HepG2 (cell line): ENCODE measurements around the gene ZNF620. TPM values are rescaled to one million over a fixed set of nuclear protein-coding genes. Genes with fewer than 3 reads are reported as not detected.

ENCODE experiments used
- AHR ChIP-seq: IDR thresholded peaks from 2 replicates; pipeline ENCODE4 v1.6.1; 2018; ENCODE audit warnings: missing genetic modification reagents, missing compliant biosample characterization
- FOXJ3 ChIP-seq: sonication (generic); formaldehyde crosslinking; IDR thresholded peaks from 2 replicates; pipeline ENCODE4 v1.4.0; 2020; ENCODE audit warnings: missing genetic modification reagents, mild to moderate bottlenecking, borderline replicate concordance
- HDAC2 ChIP-seq: sonication (generic); formaldehyde crosslinking; IDR thresholded peaks from 2 replicates; pipeline ENCODE4 v1.4.0; 2020; ENCODE audit warnings: missing genetic modification reagents
- IKZF1 ChIP-seq: fragments of 450-650 bp; IDR thresholded peaks from 2 replicates; pipeline ENCODE4 v1.7.1; 2016
- IKZF4 ChIP-seq: sonication (generic); formaldehyde crosslinking; IDR thresholded peaks from 2 replicates; pipeline ENCODE4 v1.5.1; 2020; ENCODE audit warnings: borderline replicate concordance, mild to moderate bottlenecking, low read depth, missing genetic modification reagents; ENCODE audit errors: not compliant biosample characterization
- MAFK ChIP-seq, 2 experiments: IDR thresholded peaks in 1 of 2; conservative IDR thresholded peaks in 1 of 2; 2 replicates each; pipeline ENCODE4 v1.6.1; 2011; ENCODE audit warnings: improper control_type of control experiment in 2 of 2, low read length in 2 of 2
- MATR3 ChIP-seq: sonication (generic); formaldehyde crosslinking; IDR thresholded peaks from 2 replicates; pipeline ENCODE4 v1.4.0; 2020; ENCODE audit warnings: missing genetic modification reagents
- MED1 ChIP-seq: sonication (generic); formaldehyde crosslinking; IDR thresholded peaks from 2 replicates; pipeline ENCODE4 v1.4.0; 2020; ENCODE audit warnings: missing genetic modification reagents
- NR2F1 ChIP-seq, 2 experiments: fragments of 450-650 bp in 1 of 2; formaldehyde crosslinking in 1 of 2; IDR thresholded peaks; 2 replicates each; pipeline versions ENCODE4 v1.5.0 to v1.6.1; 2016 to 2020; ENCODE audit warnings: mild to moderate bottlenecking in 1 of 2, missing compliant biosample characterization in 1 of 2, missing genetic modification reagents in 1 of 2, moderate library complexity in 1 of 2
- RBM39 ChIP-seq: fragments of 200-400 bp; formaldehyde crosslinking; IDR thresholded peaks from one replicate; pipeline ENCODE4 v1.6.1; 2018; ENCODE audit warnings: antibody characterized with exemption, mild to moderate bottlenecking, low read depth, low read length; ENCODE audit not compliant: poor library complexity, severe bottlenecking
- RCOR2 ChIP-seq: IDR thresholded peaks from 2 replicates; pipeline ENCODE4 v1.6.1; 2016; ENCODE audit warnings: missing biosample characterization, missing genetic modification reagents
- REL ChIP-seq: sonication (generic); formaldehyde crosslinking; conservative IDR thresholded peaks from 2 replicates; pipeline ENCODE4 v1.8.0; 2022; ENCODE audit warnings: mild to moderate bottlenecking, missing genetic modification reagents, moderate library complexity
- SMAD3 ChIP-seq: sonication (generic); formaldehyde crosslinking; IDR thresholded peaks from 2 replicates; pipeline ENCODE4 v1.4.0; 2020; ENCODE audit warnings: missing genetic modification reagents
- TBL1XR1 ChIP-seq: fragments of 150-350 bp; IDR thresholded peaks from 2 replicates; pipeline ENCODE4 v1.6.1; 2014; ENCODE audit warnings: borderline replicate concordance, low read length; ENCODE audit not compliant: partially characterized antibody
- TBP ChIP-seq: sonication (generic); formaldehyde crosslinking; IDR thresholded peaks from 2 replicates; pipeline ENCODE4 v1.5.0; 2020; ENCODE audit warnings: missing genetic modification reagents
- U2AF2 ChIP-seq: fragments of 200-400 bp; formaldehyde crosslinking; IDR thresholded peaks from 2 replicates; pipeline ENCODE4 v1.6.1; 2017; ENCODE audit warnings: low read depth, mild to moderate bottlenecking, low read length
- ZBTB20 ChIP-seq: sonication (generic); formaldehyde crosslinking; IDR thresholded peaks from 2 replicates; pipeline ENCODE4 v1.8.1; 2023; ENCODE audit warnings: missing genetic modification reagents, low read depth, mild to moderate bottlenecking, borderline replicate concordance
- ZFP37 ChIP-seq: sonication (generic); formaldehyde crosslinking; IDR thresholded peaks from 2 replicates; pipeline ENCODE4 v1.4.0; 2020; ENCODE audit warnings: missing genetic modification reagents, borderline replicate concordance
- ZNF205 ChIP-seq: IDR thresholded peaks from 2 replicates; pipeline ENCODE4 v1.6.1; 2018; ENCODE audit warnings: missing biosample characterization, missing genetic modification reagents
- ZNF441 ChIP-seq: sonication (generic); formaldehyde crosslinking; IDR thresholded peaks from 2 replicates; pipeline ENCODE4 v1.7.0; 2021; ENCODE audit warnings: missing genetic modification reagents, borderline replicate concordance
- ZNF512B ChIP-seq: sonication (generic); formaldehyde crosslinking; IDR thresholded peaks from 2 replicates; pipeline ENCODE4 v1.5.1; 2020; ENCODE audit warnings: missing genetic modification reagents, mild to moderate bottlenecking, borderline replicate concordance
- ZNF619 ChIP-seq: sonication (generic); formaldehyde crosslinking; IDR thresholded peaks from 2 replicates; pipeline ENCODE4 v1.4.0; 2020; ENCODE audit warnings: mild to moderate bottlenecking, missing genetic modification reagents
- polyA plus RNA-seq, 8 experiments: library from polyadenylated mRNA; depleted of rRNA in 3 of 8; stranded (reverse) in 7 of 8; unstranded in 1 of 8; fragments of >200 nt; fragmentation: Illumina TruSeq in 4 of 8; extraction: Trizol in 4 of 8; gene quantifications; 2 replicates each; pipeline versions ENCODE4 v1.2.1 to v1.2.3, GENCODE V29; 2011 to 2016; ENCODE audit warnings: low read depth in 4 of 8, missing spikeins in 1 of 8, mixed read lengths in 1 of 8; ENCODE audit not compliant: insufficient read depth in 1 of 8
- total RNA-seq, 5 experiments: library from RNA; depleted of rRNA; stranded (reverse); fragments of >200 nt; fragmentation: Illumina TruSeq; extraction: Trizol; gene quantifications; 2 replicates each; pipeline ENCODE4 v1.2.3, GENCODE V29; 2016; ENCODE audit warnings: low read depth in 1 of 5
- TF ChIP-seq, protein P1 (sequence below): IDR thresholded peaks from 2 replicates; pipeline ENCODE4 v1.6.1; 2016; ENCODE audit warnings: low read depth, control low read depth
- TF ChIP-seq, protein P2 (sequence below): sonication (generic); formaldehyde crosslinking; IDR thresholded peaks from 2 replicates; pipeline ENCODE4 v1.4.0; 2020; ENCODE audit warnings: missing genetic modification reagents, low read depth, mild to moderate bottlenecking, borderline replicate concordance

Gene ZNF620
- total and polyA plus RNA-seq, 2 of the 13 experiments (the other 11 are each of a cell fraction or from before 2014, with no cell fraction given) = 2.3 to 12.2 TPM

DNA sequence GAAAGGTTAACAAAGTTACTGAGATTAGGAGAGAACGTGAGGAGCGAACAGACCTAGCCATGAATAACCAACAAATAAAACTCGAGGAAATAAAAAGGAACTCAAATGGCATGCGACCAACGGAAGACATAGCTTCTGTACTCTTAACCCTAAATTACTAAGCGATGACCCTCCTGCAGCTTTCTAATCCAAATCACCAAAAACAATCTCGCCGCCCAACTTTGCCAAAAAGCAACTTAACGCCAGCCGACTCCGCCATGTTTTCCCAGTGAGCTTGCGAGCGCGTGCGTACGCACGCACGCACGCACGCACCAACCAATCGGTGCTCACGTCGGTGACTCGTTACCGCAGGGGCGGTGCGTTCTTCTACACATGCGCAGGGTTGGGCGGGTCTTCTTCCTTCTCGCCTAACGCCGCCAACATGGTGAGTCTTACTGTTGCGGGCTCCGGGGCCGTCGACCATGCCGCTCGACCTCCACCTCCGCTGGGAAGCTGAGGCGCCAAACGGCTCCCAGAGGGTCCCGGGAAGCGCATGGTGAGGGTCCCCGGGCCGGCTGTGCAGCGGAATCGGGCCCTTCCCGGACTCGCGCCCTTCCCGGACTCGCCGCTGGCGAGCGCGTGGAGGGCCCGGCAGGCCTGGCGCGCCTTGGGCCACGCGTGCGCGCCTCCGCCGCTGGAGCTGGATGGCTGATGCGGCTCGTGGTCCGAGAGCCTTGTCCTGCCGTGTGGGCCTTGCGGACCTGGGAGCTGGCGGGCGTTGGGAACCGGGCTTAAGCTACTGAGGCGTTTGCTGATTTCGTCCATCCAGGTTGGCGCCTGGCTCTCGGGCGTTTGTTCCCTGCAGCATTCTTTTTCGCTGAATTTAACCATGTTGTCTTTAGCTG is 48.7 kb upstream of the ZNF620 start, which contains the start of gene RPL14 (continued):
- peak; percentile 90; the same call in 1 of the 2 replicates for TF ChIP-seq ZNF619
- peak; percentile 33; the same call in 1 of the 2 replicates for TF ChIP-seq ZNF205 (CRISPR knock-in tag)
- no peak for TF ChIP-seq U2AF2
- no peak for TF ChIP-seq MAFK (conservative IDR thresholded peaks at IDR 0.05 in 1 of 2, IDR thresholded peaks at IDR 0.05 in 1 of 2; ENCODE audit: low read length in 2 of 2)
- TF ChIP-seq FOXJ3 (CRISPR knock-in tag) = peak; percentile 36; the same call in 1 of the 2 replicates
- peak; percentile 8 for TF ChIP-seq IKZF4 (CRISPR knock-in tag)
- TF ChIP-seq, protein P1, sequence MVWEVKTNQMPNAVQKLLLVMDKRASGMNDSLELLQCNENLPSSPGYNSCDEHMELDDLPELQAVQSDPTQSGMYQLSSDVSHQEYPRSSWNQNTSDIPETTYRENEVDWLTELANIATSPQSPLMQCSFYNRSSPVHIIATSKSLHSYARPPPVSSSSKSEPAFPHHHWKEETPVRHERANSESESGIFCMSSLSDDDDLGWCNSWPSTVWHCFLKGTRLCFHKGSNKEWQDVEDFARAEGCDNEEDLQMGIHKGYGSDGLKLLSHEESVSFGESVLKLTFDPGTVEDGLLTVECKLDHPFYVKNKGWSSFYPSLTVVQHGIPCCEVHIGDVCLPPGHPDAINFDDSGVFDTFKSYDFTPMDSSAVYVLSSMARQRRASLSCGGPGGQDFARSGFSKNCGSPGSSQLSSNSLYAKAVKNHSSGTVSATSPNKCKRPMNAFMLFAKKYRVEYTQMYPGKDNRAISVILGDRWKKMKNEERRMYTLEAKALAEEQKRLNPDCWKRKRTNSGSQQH = peak; percentile 81; the same call in 1 of the 2 replicates
- no peak for TF ChIP-seq IKZF1
- 0 out of 2 replicates have a peak, but pooled peaks have one; percentile 32 for TF ChIP-seq SMAD3 (CRISPR knock-in tag)
- peak; percentile 45; the same call in 1 of the 2 replicates for TF ChIP-seq MED1
- TF ChIP-seq TBP (CRISPR knock-in tag) = no peak
- peak; percentile 78; the same call in 1 of the 2 replicates for TF ChIP-seq AHR (CRISPR knock-in tag)
- peak; percentile 15 for TF ChIP-seq TBL1XR1
- TF ChIP-seq ZBTB20 (CRISPR knock-in tag) = 0 out of 2 replicates have a peak, but pooled peaks have one; percentile 59
- no peak for TF ChIP-seq NR2F1 (CRISPR knock-in tag; IDR thresholded peaks at IDR 0.05)
- TF ChIP-seq REL = 0 out of 2 replicates have a peak, but pooled peaks have one; percentile 25
- peak; percentile 42; the same call in 1 of the 2 replicates for TF ChIP-seq ZNF441 (CRISPR knock-in tag)
- TF ChIP-seq RCOR2 = no peak
- no peak for TF ChIP-seq ZNF512B (CRISPR knock-in tag)
- TF ChIP-seq, protein P2, sequence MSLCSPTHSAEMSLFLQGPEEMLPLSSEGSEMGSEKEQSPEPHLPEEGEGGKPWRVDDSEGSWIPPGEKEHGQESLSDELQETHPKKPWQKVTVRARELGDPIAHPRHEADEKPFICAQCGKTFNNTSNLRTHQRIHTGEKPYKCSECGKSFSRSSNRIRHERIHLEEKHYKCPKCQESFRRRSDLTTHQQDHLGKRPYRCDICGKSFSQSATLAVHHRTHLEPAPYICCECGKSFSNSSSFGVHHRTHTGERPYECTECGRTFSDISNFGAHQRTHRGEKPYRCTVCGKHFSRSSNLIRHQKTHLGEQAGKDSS (CRISPR knock-in tag) = 0 out of 2 replicates have a peak, but pooled peaks have one; percentile 25
- TF ChIP-seq HDAC2 = peak; percentile 44; the same call in 1 of the 2 replicates
- TF ChIP-seq ZFP37 (CRISPR knock-in tag) = no peak
- TF ChIP-seq RBM39 = peak; percentile 89
- 0 out of 2 replicates have a peak, but pooled peaks have one; percentile 42 for TF ChIP-seq MATR3 (CRISPR knock-in tag)
